Measurements from ENCODE around the gene ZNRF3.

Gene ZNRF3

DNA sequence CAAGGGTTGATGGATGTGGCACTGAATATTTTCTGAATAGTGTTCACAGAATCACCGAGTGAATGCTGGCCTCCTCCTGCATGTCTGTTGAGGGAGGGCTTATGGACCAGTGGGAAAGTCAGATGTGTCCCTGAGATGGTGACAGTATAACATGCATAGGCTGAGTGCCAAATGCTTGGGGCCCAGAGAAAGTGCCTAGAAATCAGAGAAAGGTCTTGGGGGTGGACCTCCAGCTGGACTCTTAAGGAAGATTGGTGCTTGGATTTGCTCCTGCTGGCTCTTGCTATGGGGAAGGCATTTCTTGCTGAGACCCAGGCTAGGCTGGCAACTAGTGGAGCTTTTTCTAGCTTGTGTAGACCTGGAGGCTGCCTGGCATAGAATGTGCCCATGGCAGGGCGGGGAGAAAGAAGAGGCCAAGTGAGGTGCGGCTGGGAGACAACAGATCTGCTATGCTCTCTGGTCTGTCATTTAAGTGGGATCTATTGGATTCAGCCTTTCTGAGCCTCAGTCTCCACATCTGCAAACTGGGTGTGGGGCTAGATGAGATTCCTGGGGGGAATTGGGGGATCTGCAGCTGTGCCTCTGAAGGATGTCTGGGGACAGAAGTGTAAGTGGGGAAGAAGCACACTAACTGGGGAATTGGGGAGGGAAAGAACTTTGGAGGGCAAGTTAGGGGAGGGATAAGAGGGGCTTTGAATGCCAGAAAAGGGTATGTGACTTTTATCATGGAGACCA, 27.4 kb downstream of the ZNRF3 start:
- no peak for DNase-seq

DNA sequence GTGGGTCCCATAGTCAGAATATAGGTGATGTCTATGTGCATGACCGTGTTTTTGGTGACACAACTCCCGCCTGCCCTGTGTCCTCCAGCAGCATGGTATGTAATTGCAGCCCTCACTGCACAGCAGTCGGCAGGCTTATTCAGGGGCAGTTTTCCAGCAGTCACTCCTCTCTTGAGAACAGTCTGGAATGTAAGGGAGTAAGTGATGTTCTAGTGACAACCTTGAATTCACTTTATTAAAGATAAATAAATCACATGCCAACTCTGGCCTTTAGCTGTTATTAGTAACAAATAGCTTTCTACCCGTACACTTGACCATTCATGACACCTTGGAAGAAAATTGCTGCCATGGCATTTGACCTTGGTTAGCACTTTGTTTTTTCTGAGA, 27.9 kb downstream of the ZNRF3 start:
- DNase-seq: no peak

DNA sequence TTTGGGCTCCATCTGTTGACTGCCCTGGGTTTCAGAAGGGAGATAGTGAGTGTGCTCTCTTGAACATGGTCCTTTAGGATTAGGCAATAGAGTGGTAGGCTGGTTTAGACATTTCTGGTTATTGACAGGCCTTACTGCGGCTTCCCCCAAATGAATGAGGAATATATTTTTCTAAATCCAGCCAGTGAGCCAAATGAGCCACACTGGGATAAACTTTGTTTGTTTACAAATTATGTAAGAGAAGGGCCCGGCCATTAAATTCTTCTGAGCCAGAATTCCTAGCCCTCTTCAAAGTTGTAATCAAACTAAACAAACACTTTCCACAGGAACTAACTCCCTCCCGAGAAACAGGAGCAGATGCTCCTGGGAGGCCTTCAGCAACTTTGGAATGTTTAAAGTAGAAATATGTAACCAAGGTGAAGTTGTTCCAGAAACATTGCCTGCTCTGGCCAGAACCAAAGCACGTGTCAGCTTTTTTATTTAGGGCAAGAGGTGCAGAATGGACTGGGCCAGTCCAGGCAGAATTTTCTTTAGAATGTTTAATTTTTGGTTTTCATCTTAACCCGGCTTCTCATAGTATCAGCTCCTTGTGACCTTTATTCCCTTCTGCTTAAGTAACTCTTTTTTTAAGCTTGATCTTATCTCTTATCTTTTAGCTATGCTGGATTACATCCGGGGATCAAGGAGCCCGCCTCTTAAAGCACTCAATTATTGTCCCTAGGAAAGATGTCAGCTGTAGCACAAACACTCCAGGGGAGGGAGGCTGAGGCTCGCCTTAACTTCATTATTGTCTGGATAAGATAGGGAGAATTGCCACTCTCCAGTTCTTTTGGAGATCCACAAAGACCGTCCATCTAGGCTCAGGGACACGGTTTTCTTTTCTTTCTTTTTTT, 28.7 kb downstream of the ZNRF3 start:
- DNase-seq: no peak

DNA sequence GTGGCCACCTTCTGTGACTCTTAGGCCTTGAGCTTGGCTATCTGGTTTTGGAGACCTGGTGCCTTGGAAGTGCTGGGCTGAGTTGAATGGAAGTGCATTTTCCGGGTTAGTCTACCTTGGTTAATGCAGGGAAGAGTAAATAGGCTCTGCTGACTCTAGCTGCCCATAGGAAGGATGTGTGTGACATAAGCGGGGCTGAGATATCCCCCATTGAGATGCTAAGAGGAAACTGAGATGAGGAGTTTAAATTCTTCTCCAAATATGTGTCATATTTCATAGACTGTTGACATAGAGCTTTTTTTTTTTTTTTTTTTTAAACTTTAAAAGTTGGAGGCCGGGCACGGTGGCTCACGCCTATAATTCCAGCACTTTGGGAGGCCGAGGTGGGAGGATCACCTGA, 30.8 kb downstream of the ZNRF3 start:
- no peak for DNase-seq

DNA sequence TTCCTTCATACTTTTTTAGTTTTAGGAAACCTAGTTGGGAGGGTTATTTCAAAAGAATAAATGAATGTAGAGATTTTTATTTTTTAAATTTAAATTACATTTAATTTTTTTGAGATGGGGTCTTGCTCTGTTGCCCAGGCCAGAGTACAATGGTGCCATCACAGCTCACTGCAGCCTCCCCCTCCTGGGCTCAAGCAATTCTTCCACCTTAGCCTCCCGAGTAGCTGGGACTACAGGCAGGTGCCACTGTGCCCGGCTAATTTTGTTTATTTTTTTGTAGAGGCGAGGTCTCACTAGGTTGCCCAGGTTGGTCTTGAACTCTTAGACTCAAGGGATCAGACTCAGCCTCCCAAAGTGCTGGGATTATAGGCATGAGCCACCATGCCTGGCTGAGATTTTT, 32.6 kb downstream of the ZNRF3 start:
- DNase-seq: no peak

DNA sequence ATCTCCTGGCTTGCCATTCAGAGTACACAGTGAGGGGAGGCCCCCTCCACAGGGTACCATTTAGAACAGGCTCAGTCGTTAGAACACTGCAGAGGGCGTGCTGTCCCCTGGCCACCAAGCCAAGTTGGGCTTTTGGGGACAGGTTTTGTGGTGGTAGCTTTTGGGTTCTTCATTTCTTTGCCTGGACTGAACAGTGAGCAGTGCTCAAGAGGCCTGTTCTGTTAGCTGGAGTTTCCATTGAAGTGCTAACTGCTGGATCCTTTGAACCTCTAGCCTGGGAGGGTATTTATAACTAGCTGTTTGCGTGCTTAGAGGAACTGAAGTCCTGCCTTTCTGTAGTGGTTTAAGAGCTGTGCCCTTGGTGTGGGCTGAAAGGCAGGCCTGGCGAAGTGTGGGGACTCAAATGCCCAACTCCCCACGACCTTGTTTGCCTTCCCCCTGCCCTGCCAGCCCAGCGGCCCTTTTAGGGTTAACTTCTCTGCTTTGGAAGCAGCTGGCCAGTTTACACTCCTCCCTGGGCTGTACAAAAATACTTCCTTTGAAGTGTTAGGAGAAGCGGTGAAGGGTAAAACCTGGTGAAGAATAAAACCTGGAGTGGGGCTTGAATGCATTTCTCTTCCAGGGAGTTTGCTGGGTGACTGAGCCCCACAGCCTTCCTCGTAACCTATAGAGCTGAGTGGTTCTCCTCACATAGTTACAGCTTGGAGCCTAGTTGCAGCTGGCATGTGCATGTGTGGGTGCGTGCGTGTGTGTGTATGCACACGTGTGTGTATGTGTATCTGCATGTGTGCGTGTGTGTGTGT, 34.6 kb downstream of the ZNRF3 start:
- DNase-seq: no peak

DNA sequence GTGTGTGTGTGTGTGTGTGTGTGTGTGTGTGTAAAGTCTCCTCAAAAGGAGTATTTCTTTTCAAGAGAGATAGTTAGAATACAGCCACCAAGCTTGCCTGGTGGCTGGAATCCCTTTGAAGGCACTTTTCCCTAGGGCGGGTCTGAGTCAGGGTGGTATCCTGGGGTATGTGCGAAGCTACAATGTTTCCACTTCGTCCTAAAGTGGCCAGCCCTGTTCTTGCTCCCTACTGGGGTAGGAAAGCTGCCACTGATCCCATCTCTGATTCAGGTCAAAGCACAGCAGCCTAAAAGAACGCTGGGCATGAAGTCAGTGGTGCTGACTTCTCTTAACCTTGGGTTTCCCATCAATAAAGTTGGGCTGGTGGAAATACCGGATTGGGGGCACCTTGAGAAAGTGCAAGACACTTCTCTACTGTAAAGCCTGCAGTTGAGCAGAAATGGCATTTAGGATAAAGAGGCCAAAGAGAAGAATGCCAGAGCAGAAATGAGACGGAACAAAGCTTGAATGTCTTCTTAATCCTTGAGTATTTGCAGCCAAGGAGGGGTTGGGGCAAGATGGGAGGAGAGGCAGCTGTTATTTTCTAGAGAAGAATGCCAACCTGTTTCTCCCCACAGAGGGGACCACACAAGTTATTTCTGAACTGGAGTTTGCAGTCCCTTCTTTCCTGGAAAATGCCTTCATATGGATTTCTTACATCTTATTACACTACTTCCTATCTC, 35.3 kb downstream of the ZNRF3 start:
- no peak for DNase-seq

DNA sequence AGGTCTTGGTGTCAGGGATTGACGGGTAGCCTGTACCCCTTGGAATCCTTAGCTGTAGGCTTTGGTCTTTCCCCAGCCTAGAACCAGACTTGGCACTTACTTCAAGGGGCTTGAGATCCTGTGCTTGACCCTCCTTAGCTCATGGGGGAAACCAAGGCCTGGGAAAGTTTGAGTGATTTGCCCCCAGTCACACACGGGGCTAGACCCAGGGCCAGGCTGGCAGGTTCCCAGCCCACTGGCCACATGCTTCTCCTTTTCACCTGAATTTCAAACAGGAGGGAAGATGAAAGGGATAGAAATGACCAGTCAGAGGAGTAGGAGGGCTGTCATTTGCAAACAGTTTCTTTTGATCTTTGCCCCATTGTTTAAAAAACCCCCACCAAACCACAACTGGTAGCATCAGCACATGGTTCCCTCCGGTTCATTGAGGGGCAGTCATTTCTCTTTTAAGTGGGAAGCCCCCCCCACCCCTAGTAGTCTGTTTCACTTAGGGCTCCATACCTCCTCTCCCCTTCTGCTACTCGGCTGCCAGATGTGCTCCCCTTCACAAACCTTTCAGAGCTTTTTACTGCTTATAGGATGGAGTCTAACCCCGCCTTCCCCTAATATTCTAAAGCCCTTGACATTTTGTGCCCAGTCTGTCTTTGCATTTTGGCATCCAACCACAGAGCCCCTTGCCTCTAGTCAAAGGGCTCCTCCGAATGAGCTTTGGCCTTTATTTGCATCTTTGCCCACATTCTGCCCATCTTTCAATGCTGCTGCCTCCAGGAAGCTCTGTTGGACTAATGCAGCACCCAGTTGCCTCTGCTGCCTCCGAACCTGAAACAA, 37.6 kb downstream of the ZNRF3 start:
- DNase-seq: no peak

DNA sequence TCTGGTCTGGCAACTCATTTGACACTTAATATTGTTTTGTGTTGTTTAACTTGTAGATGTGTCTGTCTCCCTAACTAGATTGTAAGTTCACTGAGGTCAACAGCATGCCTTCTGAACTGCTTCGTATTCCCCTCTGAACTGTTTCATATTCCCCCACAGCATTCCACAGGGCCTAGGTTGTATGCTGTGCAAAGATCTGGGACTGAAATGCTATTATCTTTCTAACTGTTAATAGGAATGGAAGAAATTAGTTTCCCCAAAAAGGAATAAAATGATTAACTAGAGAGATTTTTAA, 38.2 kb downstream of the ZNRF3 start:
- DNase-seq: no peak

DNA sequence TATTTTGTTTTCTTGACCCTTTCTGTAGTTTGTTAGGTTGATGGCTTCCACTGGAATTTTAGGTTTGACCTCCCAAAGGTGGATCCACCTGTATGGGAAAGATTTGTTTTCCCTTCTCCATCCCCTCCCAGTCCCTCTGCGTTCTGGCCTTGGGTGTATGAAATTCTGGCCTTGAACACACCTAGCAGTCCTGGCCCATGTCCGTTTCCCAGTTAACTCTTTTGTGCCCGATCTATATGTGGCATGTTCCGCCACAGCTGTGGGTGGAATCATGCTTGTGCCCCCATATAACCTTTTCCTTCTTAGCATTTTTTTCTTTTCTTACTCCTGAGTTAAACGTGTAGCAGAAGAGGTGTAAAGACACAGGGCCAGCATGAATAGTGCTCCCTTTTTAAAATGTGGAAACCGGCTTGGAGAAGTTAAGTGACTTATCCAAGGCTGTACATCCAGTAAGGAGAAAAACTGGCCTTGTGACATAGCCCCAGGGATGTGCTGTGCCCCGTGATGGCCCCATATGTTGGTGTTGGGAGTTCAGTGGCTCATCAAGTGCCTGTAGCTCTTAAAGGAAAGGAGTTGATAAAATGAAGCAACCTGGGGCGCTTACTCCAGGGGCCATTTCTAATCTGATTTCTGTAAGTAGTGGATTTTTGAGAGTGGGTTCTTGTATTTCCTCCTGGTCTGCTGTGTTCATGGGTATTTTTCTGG, 39.3 kb downstream of the ZNRF3 start:
- DNase-seq: no peak

DNA sequence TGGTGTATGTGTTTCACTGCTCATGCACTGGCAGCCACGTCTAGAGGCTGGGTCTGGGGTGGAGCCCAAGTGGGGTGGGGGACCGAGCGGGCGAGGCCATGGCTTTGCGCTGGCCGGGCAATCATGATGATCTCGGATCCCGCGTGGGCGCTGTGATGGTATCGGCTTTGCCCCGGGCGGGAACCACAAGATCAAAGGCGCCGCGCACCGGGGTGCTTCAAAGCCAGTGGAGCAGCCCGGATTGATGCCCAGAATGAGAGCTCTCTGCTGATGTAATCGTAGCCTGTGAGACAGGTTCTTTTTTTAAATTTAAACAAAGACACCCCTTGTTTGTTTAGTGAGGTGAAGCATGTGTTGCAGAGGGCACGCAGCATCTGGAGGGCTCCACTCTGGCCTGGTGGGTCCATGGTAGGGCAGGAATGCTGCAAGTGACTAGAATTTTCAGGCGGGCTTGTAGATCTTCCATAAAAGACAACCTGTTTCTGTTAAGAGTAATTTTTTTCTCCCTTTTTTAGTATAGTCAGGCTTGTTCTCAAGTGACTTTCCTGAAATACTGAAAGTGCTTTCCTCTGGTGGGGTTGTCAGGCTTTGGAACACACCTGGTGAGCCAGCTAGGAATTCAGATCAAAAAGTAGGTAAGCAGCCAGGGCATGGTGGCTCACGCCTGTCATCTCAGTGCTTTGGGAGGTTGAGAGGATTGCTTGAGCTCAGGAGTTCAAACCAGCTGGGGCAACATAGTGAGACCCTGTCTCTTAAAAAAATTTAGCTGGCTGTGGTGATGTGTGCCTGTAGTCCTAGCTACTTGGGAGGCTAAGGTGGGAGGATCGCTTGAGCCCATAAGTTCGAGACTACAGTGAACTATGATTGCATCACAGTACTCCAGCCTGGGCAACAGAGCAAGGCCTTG, 40.7 kb downstream of the ZNRF3 start:
- peak; percentile 71 for DNase-seq

DNA sequence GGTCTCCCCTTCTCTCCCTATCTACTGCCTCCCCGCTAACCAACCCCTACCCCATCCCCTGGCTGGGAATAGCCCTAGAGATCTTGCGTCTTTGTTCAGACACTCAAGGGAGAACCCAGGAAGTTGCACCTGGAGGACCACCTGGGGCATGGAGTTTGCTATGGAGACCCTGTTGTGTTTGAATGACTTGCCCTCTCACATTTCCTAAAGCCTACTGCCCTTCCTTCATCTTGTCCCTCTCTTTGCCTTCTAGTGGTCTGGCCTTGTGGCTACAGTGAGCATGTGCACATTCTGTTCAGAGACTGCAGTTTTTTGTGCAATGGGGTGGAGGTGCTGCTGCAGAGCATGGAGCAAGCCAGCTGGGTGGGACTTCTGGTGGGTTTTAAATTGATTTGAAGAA, 42.5 kb downstream of the ZNRF3 start:
- no peak for DNase-seq

DNA sequence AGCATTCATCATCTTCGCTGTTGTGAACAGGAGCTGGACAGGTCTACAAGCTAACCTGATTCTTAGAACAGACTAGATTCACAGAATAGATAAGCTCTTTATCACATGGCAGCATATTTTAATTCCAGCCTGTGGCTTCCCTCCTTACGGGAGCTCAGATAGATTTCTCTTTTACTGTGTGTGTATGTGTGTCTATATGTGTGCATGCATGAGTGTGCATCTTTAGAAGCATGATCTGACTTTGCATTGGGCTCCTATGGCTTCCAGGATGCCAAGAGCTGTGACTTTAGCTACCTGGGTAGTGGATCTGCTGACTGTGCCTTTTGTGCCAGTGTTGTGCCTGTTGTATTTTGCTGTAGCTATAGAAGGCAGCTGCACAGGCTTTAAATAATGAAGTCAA, 44.3 kb downstream of the ZNRF3 start:
- no peak for DNase-seq

DNA sequence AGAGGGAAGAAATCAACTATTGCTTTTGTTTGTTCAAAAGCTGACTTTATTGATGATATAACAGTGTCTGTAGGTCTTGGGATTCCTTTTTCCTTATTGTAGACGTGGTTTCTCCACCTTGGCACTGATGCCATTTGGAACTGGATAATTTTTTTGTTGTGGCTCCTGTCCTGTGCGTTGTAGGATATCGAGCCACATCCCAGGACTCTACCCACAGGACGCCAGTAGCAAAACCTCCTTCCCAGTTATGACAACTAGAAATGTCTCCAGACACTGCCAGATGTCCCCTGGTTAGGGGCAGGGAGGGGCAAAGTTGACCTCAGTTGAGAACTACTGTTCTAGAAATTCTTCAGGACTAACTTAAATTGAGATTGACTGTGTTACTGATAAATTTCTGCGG, 45.8 kb downstream of the ZNRF3 start:
- DNase-seq: no peak

DNA sequence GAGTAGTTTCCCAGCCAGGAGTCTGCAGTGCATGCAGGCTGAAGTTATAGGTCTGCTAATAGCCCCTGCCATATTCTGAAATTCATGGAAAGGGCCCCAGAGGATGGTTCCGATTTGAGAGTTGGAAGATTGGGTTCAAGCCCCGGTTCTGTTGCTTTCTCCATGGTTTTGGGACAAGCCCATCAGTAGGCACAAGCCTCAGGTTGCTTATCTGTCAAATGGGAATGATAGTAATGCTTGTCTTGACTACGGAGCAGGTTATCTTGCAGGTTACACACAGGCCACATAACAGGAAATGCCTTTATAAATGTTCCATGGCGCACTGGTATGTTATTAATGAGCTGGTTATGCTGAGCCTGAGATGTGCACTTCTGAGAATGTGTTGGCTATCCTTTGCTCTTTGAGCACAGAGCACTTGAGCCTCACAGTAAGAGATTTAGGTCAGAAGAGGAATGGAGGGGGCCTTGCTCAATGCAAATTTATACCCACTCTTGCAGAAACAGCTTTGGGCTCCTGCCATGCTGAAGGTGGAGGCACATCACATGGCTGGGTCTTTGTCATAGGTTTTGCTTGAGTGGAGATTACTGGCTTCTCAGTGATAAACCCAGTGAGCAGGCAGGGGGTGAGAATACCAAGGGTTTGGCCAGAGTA, 47.1 kb downstream of the ZNRF3 start:
- DNase-seq: no peak

DNA sequence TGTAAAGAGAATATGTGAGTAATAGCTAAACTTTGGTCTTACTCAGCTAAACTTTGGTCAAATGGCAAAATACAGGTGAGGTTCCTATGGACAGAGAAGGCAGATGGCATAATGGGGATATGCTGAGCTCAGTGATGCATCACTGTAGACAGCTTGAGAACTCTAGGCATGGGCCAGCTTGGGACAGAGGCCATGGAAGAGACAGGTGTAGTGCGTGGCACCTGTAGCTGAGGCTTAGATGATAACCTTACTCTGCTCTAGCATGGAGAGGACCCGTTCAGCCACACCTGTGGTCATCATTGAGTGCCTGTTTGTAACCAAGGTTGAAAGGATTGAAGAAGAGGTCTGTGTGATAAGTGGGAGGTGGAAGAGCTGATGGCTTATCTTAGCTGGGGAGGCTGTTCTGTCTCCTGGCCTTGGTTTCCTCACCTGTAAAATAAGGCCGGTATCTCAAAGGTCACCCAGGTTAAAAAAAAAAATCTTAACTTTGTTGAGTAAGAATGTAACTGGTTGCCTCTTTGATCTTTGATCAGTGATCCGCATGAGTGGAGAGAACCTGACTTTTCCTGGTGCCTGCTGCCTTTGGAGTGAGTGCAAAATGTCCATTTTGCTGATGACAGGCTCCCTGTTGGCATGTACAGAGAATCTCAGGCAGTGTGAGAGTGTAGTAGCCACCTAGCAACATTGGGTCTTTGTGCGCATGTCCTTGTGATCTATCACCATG, 48.6 kb downstream of the ZNRF3 start:
- no peak for DNase-seq

DNA sequence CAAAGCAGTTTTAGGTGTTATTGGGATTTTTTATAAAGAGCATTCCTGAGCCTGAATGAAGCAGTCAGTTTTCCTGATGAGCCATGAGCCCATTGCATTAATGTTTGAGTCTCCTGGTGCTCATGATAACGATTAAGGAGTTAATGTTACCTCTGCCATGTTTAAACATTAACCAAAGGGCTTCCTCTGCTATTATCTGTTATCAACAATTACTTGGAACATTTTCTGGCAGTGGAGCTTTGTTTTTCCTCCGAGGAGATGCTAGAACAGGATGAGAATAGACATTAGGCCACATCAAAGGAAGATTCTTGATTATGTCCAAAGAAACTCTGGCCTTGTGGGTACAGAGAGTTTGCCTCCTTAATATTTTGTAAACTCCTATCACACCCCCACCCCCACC, 49.9 kb downstream of the ZNRF3 start:
- no peak for DNase-seq

DNA sequence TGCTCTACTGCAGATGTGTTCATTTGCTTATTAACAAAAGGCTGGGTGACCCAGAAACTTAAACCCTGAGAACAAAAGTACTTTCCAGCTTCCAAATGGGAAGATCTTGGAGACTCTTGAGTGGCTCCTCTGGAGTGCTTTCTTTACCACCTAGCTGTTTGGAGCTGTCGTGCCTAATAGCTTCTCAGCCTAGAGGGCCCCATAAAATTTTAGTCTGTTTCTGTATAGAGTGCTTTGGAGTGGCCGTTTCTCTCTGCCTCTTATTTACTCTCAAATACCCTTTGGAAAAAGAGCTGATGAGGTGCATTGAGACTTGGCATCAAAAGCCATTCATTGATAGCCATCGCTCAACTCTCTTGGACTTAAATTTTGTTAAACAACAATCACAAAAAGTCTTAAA, 50.7 kb downstream of the ZNRF3 start:
- DNase-seq: no peak

DNA sequence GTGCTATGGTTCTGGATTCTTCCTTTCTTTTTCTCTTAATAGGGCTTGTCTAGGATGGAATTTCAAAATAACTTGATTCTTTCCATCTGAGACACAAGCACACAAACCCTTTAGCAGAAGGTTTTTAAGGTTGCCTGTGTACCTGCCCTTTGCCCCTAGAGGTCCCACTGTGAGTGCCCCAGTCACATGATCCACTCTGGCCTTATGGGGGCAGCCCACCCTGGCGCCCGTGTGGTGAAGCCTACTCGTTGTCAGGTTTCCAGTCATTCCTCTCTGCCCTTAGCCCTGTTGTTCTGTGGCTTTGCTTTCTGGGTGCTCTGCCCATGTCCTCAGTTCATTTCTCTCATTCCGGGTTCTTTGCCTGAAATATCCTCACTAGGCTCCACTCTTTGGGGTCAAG, 51.8 kb downstream of the ZNRF3 start:
- no peak for DNase-seq
